ENCODE measurements around the gene PLA2G4B.

The PLA2G4B gene, protein sequence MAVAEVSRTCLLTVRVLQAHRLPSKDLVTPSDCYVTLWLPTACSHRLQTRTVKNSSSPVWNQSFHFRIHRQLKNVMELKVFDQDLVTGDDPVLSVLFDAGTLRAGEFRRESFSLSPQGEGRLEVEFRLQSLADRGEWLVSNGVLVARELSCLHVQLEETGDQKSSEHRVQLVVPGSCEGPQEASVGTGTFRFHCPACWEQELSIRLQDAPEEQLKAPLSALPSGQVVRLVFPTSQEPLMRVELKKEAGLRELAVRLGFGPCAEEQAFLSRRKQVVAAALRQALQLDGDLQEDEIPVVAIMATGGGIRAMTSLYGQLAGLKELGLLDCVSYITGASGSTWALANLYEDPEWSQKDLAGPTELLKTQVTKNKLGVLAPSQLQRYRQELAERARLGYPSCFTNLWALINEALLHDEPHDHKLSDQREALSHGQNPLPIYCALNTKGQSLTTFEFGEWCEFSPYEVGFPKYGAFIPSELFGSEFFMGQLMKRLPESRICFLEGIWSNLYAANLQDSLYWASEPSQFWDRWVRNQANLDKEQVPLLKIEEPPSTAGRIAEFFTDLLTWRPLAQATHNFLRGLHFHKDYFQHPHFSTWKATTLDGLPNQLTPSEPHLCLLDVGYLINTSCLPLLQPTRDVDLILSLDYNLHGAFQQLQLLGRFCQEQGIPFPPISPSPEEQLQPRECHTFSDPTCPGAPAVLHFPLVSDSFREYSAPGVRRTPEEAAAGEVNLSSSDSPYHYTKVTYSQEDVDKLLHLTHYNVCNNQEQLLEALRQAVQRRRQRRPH

DNA sequence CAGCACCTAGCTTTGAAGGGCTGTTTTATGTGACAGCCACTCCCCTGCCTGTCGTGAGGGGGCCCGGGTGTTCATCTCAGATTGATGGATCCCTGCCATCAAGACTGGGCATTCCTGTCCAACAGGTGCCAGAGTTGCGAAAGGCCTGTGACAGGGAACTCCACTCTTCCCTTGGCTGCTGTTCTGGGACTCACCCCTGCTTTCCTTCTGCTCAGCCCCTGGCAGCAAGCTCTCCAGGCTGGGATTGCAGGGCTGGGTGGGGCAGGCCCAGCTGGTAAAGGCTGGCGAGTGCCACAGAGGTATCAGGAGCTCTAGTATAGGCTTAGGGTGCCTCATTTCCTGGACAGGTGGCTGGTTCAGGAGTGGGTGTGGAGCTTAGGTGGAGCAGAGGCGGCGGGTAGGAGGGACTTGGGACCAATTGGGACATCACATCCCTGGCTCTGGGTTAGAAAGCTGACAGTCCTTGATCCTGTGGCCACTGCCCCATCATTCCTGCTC is at the start of gene PLA2G4B:
Gene PLA2G4B (plus strand): TSS at position 448 of the 498 bp plus-strand sequence. CDS start 67 bp downstream, outside the sequence.
- no peak for DNase-seq (ENCODE audit: low read depth in 2 of 2)

DNA sequence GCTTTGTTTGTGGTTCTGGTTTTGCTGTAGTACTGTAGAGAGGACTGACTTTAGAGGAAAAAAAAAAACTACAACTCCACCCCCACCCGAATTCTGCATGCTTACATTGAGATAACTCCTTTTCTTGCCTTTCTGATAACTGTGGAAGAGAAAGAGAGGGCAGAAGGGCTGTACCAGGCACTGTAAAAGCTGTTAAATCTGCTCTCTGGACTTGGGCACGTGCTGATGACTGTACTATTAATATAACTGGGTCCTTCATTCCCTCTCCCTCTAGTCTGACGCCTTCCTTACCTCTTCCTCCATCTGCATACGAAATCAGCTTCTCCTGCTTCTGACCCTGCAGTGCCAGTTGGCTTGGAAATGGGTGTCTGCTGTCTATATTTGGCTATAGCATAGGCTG is 49.4 kb upstream of the PLA2G4B start:
- DNase-seq (ENCODE audit: low read depth in 2 of 2) = no peak

DNA sequence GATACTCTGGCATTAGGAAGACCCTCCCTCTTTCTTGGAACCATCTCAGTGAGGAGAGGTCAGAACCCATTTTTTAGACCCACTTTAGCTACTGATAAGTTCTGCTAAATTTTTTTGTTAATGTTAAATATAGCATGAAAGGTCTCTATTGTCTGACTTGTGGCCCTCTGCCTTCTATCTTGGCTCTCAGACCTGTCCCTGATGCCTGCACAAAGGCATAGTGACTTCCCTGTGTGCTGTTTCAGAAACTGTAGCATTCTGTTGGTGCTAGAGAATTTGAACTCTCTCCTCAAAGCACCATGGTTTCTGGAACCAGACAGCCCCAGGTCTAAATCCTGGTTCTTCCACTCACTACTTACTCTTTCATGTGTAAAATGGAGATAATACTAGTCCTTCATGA is 49.0 kb upstream of the PLA2G4B start:
- DNase-seq (ENCODE audit: low read depth in 2 of 2) = no peak

DNA sequence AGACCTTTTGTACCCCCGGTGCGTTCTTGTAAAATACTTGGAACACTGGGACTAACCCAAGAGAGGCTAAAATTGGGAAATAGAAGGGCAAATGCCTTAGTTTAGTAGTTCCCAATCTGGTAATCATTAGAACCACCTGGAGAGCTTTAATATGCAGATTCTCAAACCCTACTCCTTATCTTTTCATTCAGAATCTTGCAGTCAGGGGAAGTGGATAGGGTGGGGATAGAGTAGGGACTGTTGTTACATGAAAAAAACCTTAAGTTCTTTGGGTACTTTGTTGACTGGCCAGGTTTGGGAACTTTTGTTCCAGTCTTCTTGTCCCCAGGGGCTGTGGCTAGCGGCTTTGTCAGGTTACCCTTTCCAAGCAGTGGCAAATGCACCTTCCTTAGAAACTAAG is 48.5 kb upstream of the PLA2G4B start:
- no peak for DNase-seq (ENCODE audit: low read depth in 2 of 2)

DNA sequence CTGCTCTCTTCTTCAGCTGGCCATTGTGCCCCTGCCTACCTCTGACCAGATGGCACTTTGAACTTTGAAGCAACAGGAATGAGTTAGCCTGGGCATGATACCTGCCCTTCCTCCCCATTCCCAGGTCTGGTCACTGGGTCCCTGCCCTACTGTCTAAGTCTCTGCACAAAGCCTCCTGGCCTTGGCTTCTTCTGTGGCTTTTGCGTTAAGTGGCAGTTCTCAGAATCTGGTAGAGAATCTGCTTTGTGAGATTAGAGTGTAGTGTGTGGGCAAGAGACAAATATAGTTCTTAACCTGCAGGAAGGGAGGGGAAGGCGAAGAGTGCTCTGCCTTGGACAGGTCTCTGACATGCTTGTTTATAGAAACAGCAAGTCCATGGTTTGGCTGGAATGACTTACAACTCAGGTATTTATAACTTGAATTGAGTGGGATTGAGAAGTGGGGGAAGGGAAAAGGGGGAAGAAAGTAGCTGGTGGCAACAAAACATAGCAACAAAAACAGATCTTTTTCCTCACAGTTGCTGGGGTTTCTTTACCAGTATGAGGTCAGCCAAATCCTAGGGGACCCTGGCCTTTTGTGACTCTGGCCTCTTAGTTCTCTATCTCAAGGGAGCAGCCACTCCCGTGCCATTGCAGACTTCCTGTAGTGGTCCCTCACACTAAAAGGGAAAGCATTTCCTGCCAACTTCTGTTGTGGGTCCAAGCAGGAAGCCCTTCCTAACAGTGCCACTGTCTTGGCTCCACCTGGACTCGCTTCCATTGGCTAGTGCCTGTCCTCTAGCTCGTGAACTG is 47.7 kb upstream of the PLA2G4B start:
- DNase-seq (ENCODE audit: low read depth in 2 of 2) = no peak

DNA sequence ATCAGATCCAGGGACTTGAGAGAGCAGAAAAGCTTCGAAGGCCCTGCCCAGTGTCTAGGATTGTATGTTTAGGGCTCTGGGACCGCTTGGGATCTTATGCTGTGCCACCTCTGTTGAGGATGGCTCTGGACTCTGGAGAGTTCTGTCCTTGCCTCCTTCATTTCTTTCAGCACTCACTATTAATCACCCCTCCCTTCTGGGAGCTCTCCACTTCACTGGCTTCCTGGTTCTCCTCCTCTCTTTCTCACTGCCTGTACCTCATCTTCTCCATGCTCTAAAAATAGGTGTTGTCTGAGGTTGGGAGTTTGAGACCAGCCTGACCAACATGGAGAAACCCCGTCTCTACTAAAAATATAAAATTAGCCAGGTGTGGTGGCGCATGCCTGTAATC is 47.1 kb upstream of the PLA2G4B start:
- DNase-seq (ENCODE audit: low read depth in 2 of 2) = no peak

DNA sequence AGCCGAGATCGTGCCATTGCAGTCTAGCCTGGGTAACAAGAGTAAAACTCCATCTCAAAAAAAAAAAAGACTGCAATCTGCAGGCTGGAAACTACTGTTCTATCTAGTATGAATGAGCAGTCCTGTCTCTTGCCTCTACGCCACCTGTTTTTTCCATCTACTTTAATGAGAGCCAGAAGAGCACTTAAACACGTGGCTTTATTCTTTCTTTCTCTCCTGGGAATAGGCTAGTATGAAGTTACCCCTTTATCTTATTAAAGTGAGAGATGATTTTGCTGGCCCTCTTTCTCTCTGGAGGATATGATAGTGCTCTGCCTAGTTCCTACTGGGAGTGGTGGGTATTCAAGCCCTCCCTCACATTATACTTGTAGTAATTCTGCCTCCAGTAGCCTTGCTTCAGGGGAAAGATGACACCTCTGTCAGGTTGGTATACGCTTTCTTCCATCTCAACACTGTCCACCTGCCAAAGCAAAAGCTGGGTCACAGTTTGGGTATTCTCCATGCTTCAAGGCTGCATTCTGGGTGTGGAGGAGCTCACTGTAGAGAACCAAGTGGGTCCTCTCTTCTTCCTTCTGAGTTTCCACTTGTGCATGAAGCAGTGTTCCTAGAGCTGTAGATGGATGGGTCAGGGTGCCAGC is 46.5 kb upstream of the PLA2G4B start:
- DNase-seq (ENCODE audit: low read depth in 2 of 2) = no peak

DNA sequence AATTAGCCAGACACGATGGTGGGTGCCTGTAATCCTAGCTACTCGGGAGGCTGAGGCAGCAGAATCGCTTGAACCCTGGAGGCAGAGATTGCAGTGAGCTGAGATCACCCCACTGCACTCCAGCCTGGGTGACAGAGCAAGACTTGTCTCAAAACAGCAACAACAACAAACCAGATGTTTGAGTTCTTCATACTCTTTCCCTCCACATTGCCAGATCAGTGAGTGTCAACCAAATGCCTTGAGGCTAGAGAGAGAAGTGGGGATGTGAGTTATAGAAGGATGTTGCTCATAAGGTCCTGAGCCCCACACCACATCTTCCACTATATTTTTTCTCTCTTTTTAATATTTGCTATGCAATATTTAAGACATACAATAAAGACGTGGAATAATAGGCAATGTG is 44.6 kb upstream of the PLA2G4B start:
- DNase-seq (ENCODE audit: low read depth in 2 of 2) = no peak

DNA sequence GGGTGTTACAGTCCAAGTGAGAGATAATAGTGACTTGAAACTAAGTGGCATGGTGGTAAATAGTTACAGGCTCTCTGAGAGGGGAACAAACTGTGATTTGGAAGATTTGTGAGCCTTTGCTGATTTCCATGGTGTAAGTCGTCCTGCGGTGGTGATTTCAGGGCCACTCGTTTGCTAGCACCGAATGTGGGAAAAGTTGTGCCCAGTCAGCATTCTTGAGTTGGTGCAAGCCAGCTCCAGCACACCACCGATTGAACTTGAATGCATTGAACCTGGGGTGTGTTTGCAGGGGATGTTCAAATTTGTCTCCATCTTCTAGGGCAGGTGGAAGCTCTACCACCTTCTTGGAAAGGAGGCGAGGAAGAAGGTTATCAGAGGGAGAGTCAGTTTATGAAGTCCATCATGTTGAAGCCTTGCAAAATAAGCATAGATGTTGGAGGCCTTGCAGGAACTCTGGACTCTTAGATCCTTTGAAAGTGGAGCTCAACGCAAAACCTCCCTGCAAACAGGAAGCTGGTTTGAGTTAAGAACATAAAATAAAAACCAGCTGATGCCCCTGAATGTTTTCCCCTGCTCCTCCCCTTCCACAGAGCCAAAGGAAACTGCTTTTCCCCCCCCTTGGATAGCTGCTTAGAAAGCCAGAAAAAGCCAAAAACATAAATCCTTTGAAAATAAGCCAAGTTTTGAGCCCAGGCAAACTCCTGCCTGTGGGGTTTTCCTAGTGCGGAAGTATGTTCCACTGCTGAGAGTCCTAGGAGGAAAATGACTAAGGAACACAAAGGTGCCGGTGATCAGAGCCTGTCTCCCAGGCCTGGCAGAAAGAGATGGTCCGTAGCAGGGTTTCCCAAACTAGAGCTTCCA is 42.4 kb upstream of the PLA2G4B start:
- no peak for DNase-seq (ENCODE audit: low read depth in 2 of 2)

DNA sequence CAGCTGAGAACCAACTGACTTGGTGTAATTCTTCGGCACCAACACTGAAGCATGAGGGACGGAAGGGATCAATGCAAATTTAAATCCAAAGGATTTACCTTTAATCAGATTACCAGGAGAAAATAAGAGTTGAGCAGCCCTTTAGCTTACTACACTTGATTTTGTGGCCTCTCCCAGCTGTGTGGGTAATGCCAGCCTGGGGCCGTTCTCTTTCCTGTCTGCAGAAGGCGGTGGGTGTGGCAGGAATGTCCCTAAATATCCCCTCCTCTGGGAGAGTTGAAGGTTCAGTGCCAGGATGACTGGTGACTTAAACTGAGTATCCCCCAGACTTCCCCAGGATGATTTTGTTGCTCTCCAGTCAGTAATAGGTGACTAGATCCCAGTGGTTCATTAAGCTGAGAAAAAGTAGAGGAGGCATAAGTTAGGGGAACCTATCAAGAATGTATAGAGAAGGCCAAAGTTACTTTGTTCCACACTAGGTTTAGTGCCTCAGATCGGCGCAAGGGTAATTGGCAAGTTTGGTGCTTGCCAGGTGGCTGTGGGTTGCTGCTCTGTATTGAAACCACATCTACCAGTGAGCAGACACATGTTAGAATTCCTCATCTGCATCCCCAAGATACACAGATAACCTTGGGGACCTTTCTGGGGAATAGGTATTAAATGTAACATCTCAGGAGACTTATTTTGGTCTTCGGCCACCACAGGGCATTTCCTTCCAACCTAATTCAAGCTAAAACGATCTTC is 41.3 kb upstream of the PLA2G4B start:
- DNase-seq (ENCODE audit: low read depth in 2 of 2) = no peak

DNA sequence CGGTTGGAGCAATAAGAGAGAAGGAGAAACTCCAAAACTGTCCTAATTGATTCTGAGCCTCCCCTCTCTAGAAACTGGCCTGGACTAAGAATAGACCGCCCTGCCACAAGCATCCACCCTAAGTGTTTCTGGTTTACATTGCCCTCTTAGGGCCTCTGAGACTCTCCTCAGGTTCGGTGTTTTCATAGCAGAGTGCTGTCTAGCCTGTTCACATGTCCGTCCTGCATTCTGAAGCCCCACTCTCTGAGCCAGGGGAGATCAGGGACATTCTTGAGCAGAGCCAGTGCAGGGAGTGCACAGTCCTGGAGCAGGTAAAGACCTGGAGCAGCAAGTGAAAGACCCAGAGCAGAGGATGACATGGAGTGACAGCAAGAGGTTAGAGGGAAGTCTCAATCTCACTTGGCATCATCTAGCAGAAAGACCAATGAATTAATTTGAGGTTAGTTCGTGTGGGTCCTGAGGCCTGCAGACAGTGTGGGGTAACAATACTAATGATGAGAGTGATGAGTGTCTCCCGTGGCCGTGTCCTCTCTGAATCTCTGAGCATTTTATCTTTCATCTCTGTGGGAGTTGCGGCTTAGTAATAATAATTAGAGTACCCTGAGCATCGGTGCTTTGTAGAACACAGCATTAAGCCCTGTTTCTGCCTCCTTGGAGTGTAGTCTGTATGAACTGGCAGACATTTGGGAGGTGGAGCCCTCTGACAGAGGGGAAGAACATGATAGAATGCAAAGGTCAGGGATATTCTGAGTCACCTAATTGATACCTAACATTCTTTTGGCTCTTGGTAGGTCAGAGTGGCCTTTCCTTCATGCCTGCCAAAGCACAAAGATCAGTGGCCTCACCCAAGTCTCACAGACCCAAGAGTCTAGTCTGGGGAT is 39.8 kb upstream of the PLA2G4B start:
- no peak for DNase-seq (ENCODE audit: low read depth in 2 of 2)

DNA sequence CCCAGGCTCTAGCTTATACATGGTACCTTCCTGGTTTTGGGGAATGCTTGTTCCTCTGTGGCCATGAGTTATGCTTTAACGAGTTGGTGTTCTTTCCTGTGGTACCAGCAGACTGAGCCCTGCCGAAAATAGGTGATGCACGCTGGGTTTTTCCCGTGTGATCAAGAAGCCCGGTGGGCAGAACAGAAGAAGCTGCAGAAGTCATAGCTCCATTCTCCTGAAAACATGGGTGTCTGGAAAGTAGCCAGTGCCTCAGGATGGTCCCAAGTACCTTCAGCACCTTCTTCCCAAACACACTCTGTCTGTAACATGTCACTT is 39.2 kb upstream of the PLA2G4B start:
- DNase-seq (ENCODE audit: low read depth in 2 of 2) = no peak

DNA sequence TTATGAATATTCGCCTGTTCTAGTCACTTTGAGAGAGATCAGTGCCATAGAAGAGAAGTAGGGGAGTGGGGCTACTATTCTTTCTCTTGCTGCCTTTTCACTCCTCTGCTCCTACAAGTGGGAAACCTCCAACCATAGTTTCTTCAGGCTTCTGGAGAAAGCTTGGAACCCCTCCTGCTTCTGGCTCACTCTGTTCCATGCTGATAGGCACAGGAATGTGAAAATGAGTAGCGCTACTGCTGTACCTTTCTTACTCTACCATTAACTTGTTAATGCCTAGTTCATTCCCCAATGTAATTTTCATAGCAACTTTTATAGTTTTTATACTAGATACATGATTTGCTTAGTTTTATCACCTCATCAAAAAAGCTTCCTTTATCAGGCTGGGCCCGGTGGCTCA is 37.5 kb upstream of the PLA2G4B start:
- no peak for DNase-seq (ENCODE audit: low read depth in 2 of 2)

DNA sequence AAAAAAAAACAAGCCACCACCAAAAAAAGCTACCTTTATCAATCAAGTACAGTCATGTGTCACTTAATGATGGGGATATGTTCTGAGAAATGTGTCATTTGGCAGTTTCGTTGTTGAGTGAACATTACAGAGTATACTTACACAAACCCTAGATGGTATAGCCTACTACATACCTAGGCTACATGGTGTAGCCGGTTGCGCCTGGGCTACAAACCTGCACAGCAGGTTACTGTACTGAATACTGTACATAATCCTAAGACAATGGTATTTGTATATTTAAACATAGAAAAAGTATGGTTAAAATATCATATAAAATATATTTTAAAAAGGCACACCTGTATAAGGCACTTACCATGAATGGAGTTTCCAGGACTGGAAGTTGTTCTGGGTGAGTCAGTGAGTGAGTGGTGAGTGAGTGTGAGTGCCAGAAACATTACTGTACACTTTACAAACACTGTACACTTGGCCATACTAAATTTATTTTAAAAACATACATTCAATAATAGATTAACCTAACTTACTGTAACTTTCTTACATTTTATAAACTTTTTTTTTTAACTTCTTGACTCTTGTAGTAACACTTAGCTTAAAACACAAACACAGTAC is 36.7 kb upstream of the PLA2G4B start:
- no peak for DNase-seq (ENCODE audit: low read depth in 2 of 2)

DNA sequence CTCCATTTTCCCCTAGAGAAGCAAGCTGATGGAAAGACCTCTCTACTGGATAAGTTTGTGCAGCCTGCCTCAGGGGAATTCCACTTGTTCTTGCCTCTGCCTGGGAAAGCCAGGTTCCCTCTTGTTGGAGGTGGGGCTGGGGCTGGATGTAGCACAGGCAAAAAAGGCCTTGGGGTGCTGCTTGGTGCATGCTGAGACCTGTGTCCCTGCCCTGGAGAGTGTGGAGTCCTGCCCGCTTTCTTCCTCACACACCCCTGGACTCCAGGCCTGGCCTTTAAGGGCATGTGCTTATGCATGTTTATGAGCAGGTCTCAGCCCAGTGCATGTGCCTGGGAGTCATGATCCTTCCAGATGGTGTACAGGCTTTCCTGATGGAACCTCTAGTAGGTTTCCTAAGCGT is 34.3 kb upstream of the PLA2G4B start:
- no peak for DNase-seq (ENCODE audit: low read depth in 2 of 2)

DNA sequence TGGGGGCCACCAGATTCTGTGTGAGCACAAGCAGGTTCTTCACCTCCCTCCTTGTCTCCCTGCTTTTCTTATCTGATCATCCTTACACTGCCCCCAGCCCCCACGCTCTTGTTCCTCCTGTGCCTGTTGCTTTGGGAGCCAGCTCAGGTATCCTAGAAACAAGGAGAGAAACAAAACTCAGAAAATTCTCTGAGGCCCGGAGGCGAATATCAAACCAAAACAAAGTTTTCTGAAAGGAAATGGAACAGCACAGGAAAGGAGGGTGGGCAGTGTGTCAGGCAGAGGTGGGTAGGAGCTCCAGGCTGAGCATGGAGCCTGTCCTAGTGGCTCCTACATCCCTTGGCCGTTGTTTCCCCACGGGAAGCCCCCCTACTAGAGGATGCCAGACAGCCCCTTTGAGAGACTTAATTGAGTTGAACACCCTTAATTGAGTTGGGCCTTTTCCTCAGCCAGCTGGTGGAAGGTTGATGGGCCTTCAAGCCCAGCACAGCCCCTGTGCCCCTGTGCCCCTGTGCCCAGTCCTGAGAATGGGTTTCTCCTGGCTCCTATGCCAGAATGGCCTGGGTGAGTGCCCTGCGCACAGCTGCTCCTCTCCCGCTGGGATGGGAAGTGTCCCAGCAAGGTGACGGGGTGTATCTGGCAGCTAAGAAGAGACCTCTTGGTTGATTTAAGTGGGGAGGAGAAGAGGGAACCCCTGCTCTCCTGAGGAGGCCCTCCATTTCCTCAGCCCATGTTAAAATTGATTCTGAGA is 33.6 kb upstream of the PLA2G4B start:
- DNase-seq (ENCODE audit: low read depth in 2 of 2) = no peak

DNA sequence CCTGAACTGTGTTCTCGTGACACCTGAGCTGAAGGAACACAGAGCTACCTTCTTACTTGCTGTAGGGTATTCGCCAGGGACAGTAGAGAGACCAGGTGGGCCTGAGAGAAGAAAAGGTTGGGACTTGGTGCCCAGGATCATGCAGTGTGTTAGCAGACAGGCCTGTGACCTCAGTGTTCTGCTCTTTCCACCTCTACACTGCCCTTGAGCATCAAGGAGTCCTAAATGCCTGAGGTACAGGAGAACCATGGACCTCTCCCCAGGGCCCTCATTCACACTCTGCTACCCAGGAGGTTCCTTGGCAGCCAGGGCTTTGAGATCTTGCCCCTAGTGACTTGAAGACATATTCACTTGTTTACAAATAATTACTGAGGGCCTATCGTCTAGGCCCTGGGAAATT is 32.9 kb upstream of the PLA2G4B start:
- no peak for DNase-seq (ENCODE audit: low read depth in 2 of 2)
